Activated T-helper 2 cell treated with anti-CD3 and anti-CD28 coated beads, Interferon-gamma antibody, Interleukin-2, Interleukin-4, amounts not matched to agents 10 μg/mL and 5 μg/mL and 100 μg/mL, durations not matched to agents 14 hours and 24 hours and 36 hours (primary cell): ENCODE data around the gene NDUFA8. TPM values are rescaled to one million over a fixed set of nuclear protein-coding genes. Genes with fewer than 3 reads are reported as not detected.

ENCODE experiments used
- DNase-seq: peaks from one replicate; pipeline ENCODE4 v3.0.0; 2021; ENCODE audit warnings: low spot score
- H3K27ac Mint-ChIP-seq: one replicate; pipeline ENCODE4 v1.8.0; 2021; ENCODE audit warnings: mixed read lengths
- H3K27me3 Mint-ChIP-seq: one replicate; pipeline ENCODE4 v1.8.0; 2021; ENCODE audit warnings: low read depth, mixed read lengths
- H3K36me3 Mint-ChIP-seq: one replicate; pipeline ENCODE4 v1.8.0; 2021; ENCODE audit warnings: low read depth, mixed read lengths
- H3K4me1 Mint-ChIP-seq: one replicate; pipeline ENCODE4 v1.8.0; 2021; ENCODE audit warnings: low read depth, mixed read lengths
- H3K4me3 Mint-ChIP-seq: one replicate; pipeline ENCODE4 v1.8.0; 2021; ENCODE audit warnings: low read depth, mild to moderate bottlenecking, moderate library complexity, mixed read lengths
- H3K9me3 Mint-ChIP-seq: one replicate; pipeline ENCODE4 v1.8.0; 2021; ENCODE audit warnings: mixed read lengths
- intact Hi-C: fragments of 100-400 bp; cut with micrococcal nuclease; formaldehyde crosslinking; loops from one replicate; pipeline ENCODE4 v1.15.1; 2023
- total RNA-seq: library from RNA; stranded (reverse); gene quantifications from 2 replicates; pipeline ENCODE4 v1.2.3, GENCODE V29; 2022

NDUFA8 gene
- total RNA-seq, 1 donor from 2014 or later: 48.7 TPM

DNA sequence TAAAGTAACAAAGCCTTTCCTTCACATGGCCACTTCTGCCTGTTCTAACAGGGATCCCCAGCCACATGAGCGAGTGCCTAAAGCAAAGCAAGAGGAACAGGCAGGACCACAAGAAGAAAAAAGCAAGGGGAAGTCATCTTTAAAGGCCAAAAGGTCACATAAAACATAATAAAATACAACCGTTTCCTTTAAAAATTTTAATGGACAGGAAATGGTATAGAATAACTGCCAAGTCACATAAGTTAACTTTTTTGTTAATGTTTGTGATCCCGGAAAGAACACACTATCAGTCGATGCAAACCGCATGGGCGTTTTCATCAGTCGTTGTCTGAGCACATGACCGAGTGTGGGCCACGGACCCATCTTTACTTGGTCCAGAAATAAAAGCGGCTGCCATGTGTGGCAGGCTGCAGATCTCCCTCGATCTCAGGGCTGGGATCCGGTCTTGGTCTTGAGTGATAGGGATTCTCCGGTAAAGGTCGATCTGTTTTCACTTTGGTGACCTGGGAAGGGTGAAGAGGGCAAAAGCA lies 15.6 kb downstream of the NDUFA8 start:
- intact Hi-C loops: no loop called here
- Mint-ChIP-seq H3K9me3 (no peaks in the 10 kb centered on the region), H3K36me3 (peaks cover 36% of the 10 kb centered on the region), H3K4me1 (no peaks in the 10 kb centered on the region), H3K27me3 (no peaks in the 10 kb centered on the region), H3K4me3 (no peak overlapping the region), H3K27ac (no peak overlapping the region)
- DNase-seq: no peak

DNA sequence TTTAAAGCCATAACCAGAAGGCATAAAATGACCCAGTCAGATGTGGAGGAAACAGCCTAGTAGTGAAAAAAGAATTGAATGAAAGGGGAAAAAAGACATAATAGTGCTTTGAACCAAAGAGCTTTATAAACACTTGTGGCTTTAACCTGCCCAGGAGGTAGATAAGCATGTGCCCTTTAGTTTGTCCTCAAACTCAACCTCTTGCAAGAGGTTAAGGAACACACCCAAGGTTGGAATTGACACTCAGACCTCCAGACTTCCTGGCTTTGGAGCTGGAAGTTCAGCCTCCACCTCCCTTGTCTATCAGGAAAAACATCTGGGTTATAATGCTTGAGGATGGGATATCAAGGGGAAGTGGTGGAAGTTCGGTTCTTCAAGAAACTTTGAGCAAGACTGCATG lies 16.3 kb downstream of the NDUFA8 start:
- H3K4me3 Mint-ChIP-seq: no peak overlapping the region
- no peak for DNase-seq
- H3K27me3 Mint-ChIP-seq: no peaks in the 10 kb centered on the region
- no peaks in the 10 kb centered on the region for H3K4me1 Mint-ChIP-seq
- H3K36me3 Mint-ChIP-seq: peaks cover 31% of the 10 kb centered on the region
- no peak overlapping the region for H3K27ac Mint-ChIP-seq
- H3K9me3 Mint-ChIP-seq: no peaks in the 10 kb centered on the region
- intact Hi-C loops: no loop called here

DNA sequence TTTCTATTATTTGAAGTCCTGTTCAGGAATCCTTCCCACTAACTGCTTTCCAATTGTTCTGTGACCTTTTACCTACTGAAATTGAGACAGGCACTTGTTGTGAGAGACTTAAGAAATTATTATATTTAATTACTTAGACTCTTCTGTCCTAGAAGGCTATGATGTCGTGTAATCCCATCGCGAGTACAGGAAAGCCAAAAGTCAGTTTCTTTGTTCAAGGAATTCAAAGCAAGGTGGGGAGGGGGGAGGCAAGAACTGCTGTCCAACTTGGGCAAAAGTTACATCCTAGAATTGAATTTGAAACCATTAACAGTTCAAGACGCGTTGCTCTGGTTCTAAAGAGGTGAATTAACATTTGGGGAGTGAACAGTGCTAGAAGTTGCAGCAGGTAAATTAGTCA lies 17.9 kb downstream of the NDUFA8 start:
- no peaks in the 10 kb centered on the region for H3K9me3 Mint-ChIP-seq
- no peak for DNase-seq
- H3K27me3 Mint-ChIP-seq: peaks cover 3% of the 10 kb centered on the region
- intact Hi-C loops: no loop called here
- H3K4me3 Mint-ChIP-seq: no peak overlapping the region
- no peaks in the 10 kb centered on the region for H3K4me1 Mint-ChIP-seq
- peaks cover 18% of the 10 kb centered on the region for H3K36me3 Mint-ChIP-seq
- no peak overlapping the region for H3K27ac Mint-ChIP-seq

DNA sequence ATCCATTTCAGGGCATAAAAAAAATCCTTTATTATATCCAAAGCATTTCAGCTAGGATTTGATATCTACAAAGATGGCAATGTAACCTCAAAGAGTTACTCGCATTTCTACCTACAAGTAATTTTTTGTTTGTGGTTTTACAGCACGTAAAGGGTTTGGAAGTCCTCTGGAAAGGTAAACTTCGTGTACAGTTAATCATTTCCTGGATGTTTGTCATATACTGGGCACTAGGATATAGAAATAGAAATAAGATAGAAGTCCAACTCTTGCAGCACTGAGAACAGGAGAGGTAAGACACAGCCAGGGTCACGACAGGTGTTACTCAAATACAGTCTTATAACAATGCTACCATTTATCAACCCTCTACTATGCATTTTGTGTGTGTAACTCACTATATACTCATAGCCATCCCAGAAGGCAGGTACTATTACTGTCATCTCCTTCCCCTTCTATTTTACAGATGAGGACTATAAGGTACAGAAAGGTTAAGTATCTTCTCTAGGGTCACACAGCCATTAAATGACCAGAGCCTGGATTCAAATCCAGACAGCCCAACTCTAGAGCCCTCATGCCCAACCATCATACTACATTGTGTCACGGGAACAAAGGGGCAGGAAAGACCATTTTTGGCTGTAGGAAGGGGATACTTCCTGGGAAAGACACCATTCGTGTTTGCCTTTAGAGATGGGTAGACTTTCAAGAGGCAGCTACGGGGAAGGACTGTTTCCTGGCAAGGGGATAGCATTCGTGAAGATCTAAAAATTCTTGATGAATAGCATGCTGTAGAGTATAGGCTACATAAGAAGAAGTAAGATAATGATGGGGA lies 19.0 kb downstream of the NDUFA8 start:
- Mint-ChIP-seq H3K27ac (no peak overlapping the region), H3K27me3 (peaks cover 3% of the 10 kb centered on the region), H3K4me1 (no peaks in the 10 kb centered on the region), H3K4me3 (no peak overlapping the region), H3K9me3 (no peaks in the 10 kb centered on the region), H3K36me3 (peaks cover 14% of the 10 kb centered on the region)
- no peak for DNase-seq
- intact Hi-C loops: no loop called here

DNA sequence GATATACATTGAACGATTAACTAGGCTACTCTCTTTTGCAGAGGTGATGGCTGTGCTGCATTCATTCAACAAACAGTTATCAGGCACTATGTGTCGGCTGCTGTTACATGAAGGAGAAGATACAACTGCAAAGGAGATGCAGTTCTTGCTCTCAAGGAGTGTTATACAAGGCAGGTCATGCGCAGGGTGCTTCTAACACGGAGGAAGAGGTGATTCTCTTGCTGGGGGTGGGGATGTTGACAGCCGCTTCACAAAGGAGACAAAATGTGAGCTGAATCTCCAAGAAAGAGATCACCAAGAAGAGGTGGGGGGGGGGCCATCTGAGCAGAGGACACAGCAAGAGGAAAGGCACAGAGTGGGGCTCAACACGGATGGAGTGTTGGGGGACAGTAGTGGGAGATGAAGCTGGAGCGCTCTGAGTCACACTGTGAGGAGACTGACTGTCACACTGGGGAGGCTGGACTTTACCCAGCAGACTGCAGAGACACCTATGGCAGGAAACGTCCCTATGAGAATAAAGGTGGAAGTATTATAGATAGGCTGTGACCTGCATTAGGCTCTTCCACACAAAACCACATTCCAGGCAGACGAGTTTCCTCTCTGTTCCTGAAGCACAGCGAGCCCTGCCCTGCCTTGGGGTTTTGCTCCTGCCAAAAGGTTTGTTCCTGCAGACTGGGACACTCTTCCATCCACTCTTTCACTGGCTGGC lies 20.9 kb downstream of the NDUFA8 start:
- Mint-ChIP-seq H3K27ac (no peak overlapping the region), H3K36me3 (peaks cover 1% of the 10 kb centered on the region), H3K4me1 (no peaks in the 10 kb centered on the region), H3K4me3 (no peak overlapping the region), H3K27me3 (peaks cover 3% of the 10 kb centered on the region), H3K9me3 (no peaks in the 10 kb centered on the region)
- no peak for DNase-seq
- intact Hi-C loops: no loop called here

DNA sequence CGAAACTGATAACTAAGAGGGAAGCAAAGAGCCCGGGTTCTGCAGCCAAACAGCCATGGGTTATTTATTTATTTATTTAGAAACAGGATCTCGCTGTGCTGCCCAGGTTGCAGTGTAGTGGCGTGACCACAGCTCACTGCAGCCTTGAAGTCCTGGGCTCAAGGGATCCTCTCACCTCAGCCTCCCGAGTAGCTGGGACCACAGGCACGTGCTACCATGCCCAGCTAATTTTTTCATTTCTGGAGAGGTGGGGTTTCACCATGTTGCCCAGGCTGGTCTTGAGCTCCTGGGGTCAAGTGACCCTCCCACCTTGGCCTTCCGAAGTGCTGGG lies 24.1 kb downstream of the NDUFA8 start:
- no peaks in the 10 kb centered on the region for H3K9me3 Mint-ChIP-seq
- H3K4me3 Mint-ChIP-seq: no peak overlapping the region
- no peaks in the 10 kb centered on the region for H3K36me3 Mint-ChIP-seq
- intact Hi-C loops: no loop called here
- no peak overlapping the region for H3K27ac Mint-ChIP-seq
- DNase-seq: no peak
- H3K27me3 Mint-ChIP-seq: peaks cover 8% of the 10 kb centered on the region
- no peaks in the 10 kb centered on the region for H3K4me1 Mint-ChIP-seq

DNA sequence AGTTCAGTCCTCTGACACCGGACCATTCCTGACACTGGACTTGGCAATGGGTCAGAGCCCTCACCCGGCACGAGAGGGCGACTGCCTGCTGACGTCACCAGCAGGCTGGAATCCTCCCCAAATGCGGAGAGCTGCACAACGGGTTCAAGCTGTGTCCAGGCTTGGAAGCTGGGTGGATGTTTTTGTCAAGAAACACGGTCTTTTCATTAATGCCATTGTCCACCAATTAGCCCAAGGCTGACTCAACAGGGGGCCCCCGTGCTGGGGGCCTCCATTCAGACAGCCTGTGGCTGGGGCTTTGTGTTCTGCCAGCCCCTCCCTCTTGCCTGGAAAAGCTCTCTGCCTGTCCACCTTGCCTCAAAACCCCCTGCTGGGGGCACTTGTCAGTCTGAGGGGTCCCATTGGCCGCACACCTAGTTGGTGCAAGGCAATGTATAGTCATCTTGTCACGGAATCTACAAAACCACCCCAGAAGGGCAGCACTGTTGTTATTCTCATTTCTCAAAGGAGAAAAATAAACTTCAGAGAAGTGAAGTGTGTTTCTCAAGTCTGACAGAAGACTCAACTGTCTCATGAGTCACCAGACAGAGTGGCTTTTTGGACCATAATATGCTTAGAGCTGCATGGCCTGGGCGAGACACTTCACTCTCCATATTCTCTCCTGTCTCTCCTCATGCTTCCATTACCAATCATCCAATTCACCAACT lies 24.6 kb downstream of the NDUFA8 start:
- intact Hi-C loops: no loop called here
- Mint-ChIP-seq H3K4me1 (no peaks in the 10 kb centered on the region), H3K4me3 (no peak overlapping the region), H3K27me3 (peaks cover 8% of the 10 kb centered on the region), H3K27ac (no peak overlapping the region), H3K9me3 (no peaks in the 10 kb centered on the region), H3K36me3 (no peaks in the 10 kb centered on the region)
- DNase-seq: no peak

DNA sequence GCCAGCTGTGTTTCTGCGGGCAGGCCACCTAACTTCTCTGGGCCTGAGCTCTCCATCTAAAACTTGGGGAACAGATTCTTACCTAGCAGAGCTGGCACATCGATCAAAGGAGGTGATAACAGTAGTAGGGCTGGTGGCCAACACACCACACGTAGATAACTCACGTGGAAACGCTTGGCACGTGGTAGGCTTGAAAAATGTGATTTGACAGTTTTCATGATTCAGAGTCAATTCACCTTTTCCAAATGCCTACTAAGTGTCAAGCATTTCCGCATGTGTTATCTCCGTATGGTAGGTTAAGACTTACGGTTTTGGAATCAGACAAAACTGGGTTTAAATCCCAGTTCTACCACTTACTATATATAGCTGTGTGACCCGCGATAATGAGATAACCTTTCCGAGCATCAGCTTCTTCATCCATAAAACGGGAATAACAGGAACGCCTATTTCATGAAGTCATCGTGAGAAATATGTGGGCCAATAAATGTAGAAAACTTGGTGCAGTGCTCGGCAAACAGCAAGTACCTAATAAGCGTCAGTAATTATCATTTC lies 25.5 kb downstream of the NDUFA8 start:
- Mint-ChIP-seq H3K4me1 (no peaks in the 10 kb centered on the region), H3K27ac (no peak overlapping the region), H3K4me3 (no peak overlapping the region), H3K27me3 (peaks cover 8% of the 10 kb centered on the region), H3K36me3 (no peaks in the 10 kb centered on the region), H3K9me3 (no peaks in the 10 kb centered on the region)
- DNase-seq: no peak
- intact Hi-C loops: no loop called here

DNA sequence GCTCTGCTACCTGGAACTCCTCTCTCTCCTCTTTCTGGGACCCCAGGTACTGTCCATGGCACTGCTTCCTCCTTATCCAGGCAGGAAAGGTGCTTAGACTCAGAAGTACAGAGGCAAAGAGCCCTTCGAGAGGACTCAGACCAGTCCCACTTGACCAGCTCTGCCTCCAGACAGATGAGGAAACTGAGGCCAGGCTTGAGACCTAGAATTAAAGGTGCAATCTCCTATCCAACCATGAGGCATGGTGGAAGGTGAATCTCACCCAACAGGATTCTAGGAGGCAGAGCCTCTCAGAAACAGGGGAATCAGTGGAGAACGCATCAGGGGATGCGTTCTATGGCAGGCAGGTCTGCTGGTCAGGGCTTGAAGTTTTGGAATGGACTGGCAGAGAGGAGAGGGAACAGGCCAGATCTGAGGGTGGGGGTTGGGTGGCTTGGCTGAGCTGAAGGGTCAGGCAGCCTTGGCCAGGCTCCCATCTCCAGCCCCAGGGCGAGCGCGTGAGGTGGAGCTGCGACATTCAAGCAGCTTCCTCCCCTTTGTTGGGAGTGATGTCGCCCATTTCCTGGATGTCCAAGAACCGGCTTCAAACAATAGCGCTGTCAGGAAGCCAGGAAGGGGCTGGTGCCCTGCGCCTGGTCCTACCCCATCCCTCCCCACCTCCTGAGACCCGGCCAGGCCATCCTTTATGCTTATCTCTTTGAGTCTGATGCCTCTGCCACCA lies 26.2 kb downstream of the NDUFA8 start:
- intact Hi-C loops: no loop called here
- no peak overlapping the region for H3K27ac Mint-ChIP-seq
- DNase-seq: no peak
- H3K27me3 Mint-ChIP-seq: peaks cover 8% of the 10 kb centered on the region
- no peak overlapping the region for H3K4me3 Mint-ChIP-seq
- no peaks in the 10 kb centered on the region for H3K4me1 Mint-ChIP-seq
- no peaks in the 10 kb centered on the region for H3K36me3 Mint-ChIP-seq
- H3K9me3 Mint-ChIP-seq: no peaks in the 10 kb centered on the region

DNA sequence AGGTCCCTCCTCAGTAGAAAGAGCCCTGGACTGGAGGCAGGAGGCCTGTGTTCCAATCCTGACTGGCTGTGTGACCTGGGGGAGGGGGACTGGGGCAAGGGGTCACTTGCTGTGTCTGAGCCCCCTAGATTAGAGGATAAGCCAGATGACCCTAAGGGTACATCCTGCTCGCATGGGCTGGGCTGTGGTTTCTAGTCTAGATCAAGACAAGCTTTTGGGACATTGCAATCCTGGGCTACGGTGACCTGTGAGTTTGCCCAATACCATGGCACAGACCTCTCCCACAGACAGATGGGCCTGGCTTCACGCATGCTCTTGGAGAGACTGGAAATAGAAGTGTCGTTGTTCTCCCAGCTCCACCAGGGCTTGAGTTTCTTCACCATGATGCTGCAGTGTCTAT lies 27.0 kb downstream of the NDUFA8 start:
- intact Hi-C loops: no loop called here
- H3K27ac Mint-ChIP-seq: no peak overlapping the region
- no peak overlapping the region for H3K4me3 Mint-ChIP-seq
- no peaks in the 10 kb centered on the region for H3K36me3 Mint-ChIP-seq
- H3K27me3 Mint-ChIP-seq: peaks cover 8% of the 10 kb centered on the region
- DNase-seq: no peak
- no peaks in the 10 kb centered on the region for H3K9me3 Mint-ChIP-seq
- H3K4me1 Mint-ChIP-seq: no peaks in the 10 kb centered on the region

DNA sequence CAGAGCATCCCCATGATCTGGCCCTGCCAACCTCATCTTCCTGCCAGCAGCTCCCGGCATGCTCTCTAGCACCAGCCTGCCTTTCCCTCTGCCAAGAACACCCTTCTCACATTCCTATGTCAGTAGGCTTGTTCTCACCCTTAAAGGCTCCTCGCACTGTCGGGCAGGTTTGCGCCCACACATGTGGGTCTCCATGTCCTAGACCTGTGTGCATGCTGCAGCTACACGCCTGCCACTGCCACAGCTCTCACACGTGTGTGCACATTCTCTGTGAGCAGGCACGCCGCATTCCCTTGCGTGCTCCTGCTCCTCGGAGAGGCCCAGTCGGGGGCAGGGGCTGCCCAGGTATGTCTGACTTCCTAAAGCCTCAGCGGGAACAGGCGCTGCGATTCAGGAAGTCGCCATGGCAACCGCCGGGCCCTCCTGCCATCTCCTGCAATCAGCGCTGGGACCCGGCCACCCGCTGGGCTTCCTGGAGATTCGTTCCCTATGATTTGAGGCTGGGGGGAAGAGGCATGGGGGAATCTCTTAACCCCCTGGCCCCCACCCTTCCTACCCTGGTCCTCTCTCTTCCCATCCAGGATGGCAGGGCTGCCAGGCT lies 28.1 kb downstream of the NDUFA8 start:
- Mint-ChIP-seq H3K9me3 (no peaks in the 10 kb centered on the region), H3K4me3 (no peak overlapping the region), H3K36me3 (no peaks in the 10 kb centered on the region), H3K27me3 (peaks cover 15% of the 10 kb centered on the region), H3K4me1 (no peaks in the 10 kb centered on the region), H3K27ac (no peak overlapping the region)
- DNase-seq: no peak
- intact Hi-C loops: no loop called here

DNA sequence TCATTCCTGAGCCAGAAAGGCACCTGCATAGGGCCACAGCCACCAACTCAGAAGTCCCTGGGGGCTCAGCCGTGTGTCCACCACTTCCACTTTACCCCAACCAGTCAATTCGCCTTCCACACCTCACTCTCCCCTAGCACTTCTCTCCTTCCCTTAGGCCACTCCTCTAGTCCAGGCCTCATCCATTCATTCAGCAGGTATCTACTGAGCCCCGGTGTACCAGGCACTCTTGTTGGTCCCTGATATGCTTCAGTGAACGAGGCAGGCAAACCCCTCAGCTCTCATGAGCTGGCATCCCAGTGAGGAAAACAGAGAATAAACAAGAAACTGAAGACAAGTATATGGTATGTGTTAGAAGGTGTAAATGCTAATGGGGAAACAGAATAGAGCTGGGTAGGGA lies 28.7 kb downstream of the NDUFA8 start:
- H3K27me3 Mint-ChIP-seq: peaks cover 22% of the 10 kb centered on the region
- DNase-seq: no peak
- no peak overlapping the region for H3K27ac Mint-ChIP-seq
- H3K4me1 Mint-ChIP-seq: peaks cover 4% of the 10 kb centered on the region
- H3K4me3 Mint-ChIP-seq: no peak overlapping the region
- H3K9me3 Mint-ChIP-seq: no peaks in the 10 kb centered on the region
- H3K36me3 Mint-ChIP-seq: no peaks in the 10 kb centered on the region
- intact Hi-C loops: no loop called here
